Heart left ventricle (tissue), 13 donors: Measurements from ENCODE around the gene EVC2.

Experiments
- CTCF ChIP-seq, 12 donors: fragments of 200-600 bp; sonication (generic) in 4 of 12; IDR thresholded peaks; one replicate each; pipeline versions ENCODE4 v1.5.0 to v1.8.0; 2018 to 2022; ENCODE audit warnings: antibody characterized with exemption in 12 of 12, mild to moderate bottlenecking in 5 of 12
- POLR2A ChIP-seq, 2 donors: fragments of 450-650 bp; IDR thresholded peaks; one replicate each; pipeline ENCODE4 v1.6.1; 2017; ENCODE audit warnings: antibody characterized with exemption in 2 of 2, mild to moderate bottlenecking in 2 of 2, moderate library complexity in 2 of 2
- donor health status: ischemic (EF 13 %, LVEDD 7.1; RV severe dilation, severe dysfunction).
- donor health status: DM: no; HTN: yes; CAD: no.
- donor health status: DM: no; HTN: no; CAD: no.
- donor health status: ischemic (EF 25% LVEDD 6.9; RV normal size, moderate dysfunction).
- donor health status: ischemic (EF 25% LVEDD 5.7; RV mildly dilated, moderate dysfunction).
- donor health status: ischemic (EF 35%, LVEDD 5.7; RV mildly dilated, moderate dysfunction).
- donor health status: nonischemic (EF 11% LVEDD 7.7; RV severe dilation, severe dysfunction).
- donor health status: DM: yes; HTN: yes; CAD: no.
- donor health status: PGD.
- donor health status: ischemic (EF 29% LVEDD 5.4; RV normal size, mild dysfunction).
- donor health status: nonischemic (EF 23%, LVEDD 6.1; RV moderate dilation, normal function).

- TF ChIP-seq POLR2A (IDR thresholded peaks at IDR 0.05) = no peak
- TF ChIP-seq CTCF (IDR thresholded peaks at IDR 0.05) = no peak
Observed at GRCh38 chr4:5721923-5722322, 13.6 kb upstream of the EVC2 start.
